Transverse colon (tissue), 4 donors: Measurements from ENCODE around the gene SWAP70.
A peak's percentile ranks its signal among the peaks of the same experiment; 100 is the strongest.

ENCODE experiments used
- EP300 ChIP-seq: sonication (generic); formaldehyde crosslinking; IDR thresholded peaks from one replicate; pipeline ENCODE4 v1.6.1; 2017; ENCODE audit warnings: antibody characterized with exemption, low read depth
- POLR2AphosphoS5 ChIP-seq, 3 donors: sonication (generic); formaldehyde crosslinking; IDR thresholded peaks; one replicate each; pipeline ENCODE4 v1.6.1; 2016; ENCODE audit warnings: antibody characterized with exemption in 3 of 3
- TF ChIP-seq, protein P1 (sequence below), 5 experiments: fragments of 200-600 bp in 3 of 5; fragments of 450-650 bp in 2 of 5; sonication (generic) in 3 of 5; IDR thresholded peaks; 1 replicate in 2 of 5; 2 replicates in 3 of 5; pipeline ENCODE4 v1.5.1; 2016 to 2017; ENCODE audit warnings: antibody characterized with exemption in 5 of 5, inconsistent platforms in 3 of 5, mild to moderate bottlenecking in 2 of 5, moderate library complexity in 1 of 5

DNA sequence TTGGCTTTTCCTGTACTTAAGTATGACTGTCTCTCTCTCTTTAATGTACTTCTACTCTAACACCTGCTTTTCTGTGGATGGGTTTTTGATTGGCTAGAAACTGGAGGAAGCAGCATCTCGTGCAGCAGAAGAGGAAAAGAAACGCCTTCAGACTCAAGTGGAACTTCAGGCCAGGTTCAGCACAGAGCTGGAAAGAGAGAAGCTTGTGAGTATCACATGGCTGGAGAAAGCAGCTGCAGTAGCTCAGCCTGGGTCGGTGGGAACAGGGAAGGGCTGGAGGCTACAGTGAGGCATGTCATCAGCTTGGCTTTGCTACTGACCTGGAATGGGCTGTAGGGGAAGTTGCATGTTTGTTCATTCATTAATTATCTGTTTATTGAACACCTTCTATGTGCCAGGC is 74.2 kb downstream of the SWAP70 start:
- no peak for TF ChIP-seq EP300
- TF ChIP-seq, protein P1, sequence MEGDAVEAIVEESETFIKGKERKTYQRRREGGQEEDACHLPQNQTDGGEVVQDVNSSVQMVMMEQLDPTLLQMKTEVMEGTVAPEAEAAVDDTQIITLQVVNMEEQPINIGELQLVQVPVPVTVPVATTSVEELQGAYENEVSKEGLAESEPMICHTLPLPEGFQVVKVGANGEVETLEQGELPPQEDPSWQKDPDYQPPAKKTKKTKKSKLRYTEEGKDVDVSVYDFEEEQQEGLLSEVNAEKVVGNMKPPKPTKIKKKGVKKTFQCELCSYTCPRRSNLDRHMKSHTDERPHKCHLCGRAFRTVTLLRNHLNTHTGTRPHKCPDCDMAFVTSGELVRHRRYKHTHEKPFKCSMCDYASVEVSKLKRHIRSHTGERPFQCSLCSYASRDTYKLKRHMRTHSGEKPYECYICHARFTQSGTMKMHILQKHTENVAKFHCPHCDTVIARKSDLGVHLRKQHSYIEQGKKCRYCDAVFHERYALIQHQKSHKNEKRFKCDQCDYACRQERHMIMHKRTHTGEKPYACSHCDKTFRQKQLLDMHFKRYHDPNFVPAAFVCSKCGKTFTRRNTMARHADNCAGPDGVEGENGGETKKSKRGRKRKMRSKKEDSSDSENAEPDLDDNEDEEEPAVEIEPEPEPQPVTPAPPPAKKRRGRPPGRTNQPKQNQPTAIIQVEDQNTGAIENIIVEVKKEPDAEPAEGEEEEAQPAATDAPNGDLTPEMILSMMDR (IDR thresholded peaks at IDR 0.05) = no peak
- peak in 1 of 3 donors; percentile 11 for TF ChIP-seq POLR2AphosphoS5 (IDR thresholded peaks at IDR 0.05)
